Measurements from ENCODE around the gene STPG2. TPM values are rescaled to one million over a fixed set of nuclear protein-coding genes. Genes with fewer than 3 reads are reported as not detected.

Gene STPG2
- total and polyA plus RNA-seq, 5 donors from 2014 or later: 0.32 to 0.39 TPM; not detected in 3

DNA sequence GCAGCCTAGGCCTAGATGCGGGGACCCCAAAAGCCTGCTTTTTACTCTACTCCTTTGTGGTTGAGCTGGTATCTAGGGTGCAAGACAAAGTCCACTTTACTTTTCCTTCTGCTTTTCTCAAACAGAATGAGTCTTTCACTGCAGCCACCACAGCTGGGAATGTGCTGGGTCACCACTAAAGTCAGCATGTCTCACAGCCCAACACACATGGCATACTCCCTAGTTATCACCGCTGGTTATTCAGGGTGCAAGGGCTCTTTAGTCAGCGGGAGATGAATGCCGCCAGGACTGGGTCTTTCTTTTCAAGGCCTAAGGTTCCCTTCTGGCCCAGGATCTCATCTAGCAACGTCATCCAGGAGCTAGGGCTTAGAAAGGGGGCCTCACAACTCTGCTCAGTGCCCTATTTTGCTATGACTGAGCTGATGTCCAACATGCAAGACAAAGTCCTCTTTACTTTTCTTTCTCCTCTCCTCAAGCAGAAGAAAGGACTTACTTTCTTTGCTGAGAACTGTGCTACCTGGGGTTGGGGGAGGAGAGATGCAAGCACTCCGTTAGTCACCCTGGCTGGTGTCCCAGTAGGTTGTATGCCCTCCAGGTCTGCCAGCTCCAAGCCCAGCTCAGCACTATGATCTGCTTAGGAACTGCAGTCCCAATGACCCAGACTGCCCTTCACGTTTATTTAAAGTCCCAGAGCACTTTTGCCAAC, 22.9 kb upstream of the STPG2 start:
- no peak overlapping the region for H3K27ac ChIP-seq (ENCODE audit: insufficient read depth, low read length, poor library complexity, severe bottlenecking)
- no peak for DNase-seq
- H3K4me1 ChIP-seq (ENCODE audit: control insufficient read depth, insufficient read depth, low read length, poor library complexity, severe bottlenecking): no peaks in the 10 kb centered on the region
- no peaks in the 10 kb centered on the region for H3K36me3 Mint-ChIP-seq
- H3K9me3 ChIP-seq (ENCODE audit: control insufficient read depth in 2 of 2, low read length in 2 of 2): no peaks in the 10 kb centered on the region
- H3K4me3 Mint-ChIP-seq: no peak overlapping the region
- no peaks in the 10 kb centered on the region for H3K36me3 ChIP-seq (ENCODE audit: control insufficient read depth, insufficient read depth, low read length)
- H3K27me3 Mint-ChIP-seq: peaks cover 8% of the 10 kb centered on the region
- ATAC-seq (ENCODE audit: low read depth in 2 of 2): no peak
- peaks cover 0 to 4% (median 1%) of the 10 kb centered on the region in 7 donors for H3K9me3 Mint-ChIP-seq
- no peak overlapping the region for H3K27ac Mint-ChIP-seq
- H3K4me1 Mint-ChIP-seq: no peaks in the 10 kb centered on the region
- no peaks in the 10 kb centered on the region for H3K27me3 ChIP-seq (ENCODE audit: control insufficient read depth, insufficient read depth, low read length)
- H3K4me3 ChIP-seq (ENCODE audit: low read depth, low read length): no peak overlapping the region

DNA sequence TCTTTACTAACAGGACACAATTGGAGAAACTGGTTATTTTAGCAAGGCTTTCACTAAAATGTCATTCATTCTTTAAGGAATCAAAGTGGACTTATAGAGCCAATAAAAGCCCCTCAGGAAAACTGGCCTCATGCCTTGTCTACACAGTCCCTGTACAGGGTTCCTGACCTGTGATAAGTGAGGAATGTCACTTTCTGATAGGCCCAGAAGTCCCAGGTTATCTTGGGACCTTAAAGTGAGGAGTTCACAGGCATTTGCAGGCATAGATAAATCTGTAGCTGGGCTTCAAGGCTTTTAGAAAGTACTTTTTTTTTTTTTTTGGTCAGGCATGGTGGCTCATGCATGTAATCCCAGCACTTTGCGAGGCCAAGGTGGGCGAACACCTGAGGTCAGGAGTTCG, 19.4 kb upstream of the STPG2 start:
- ATAC-seq (ENCODE audit: low read depth in 2 of 2) (no peak), DNase-seq (no peak)
- Mint-ChIP-seq H3K9me3 (peaks cover 0 to 4% (median 2%) of the 10 kb centered on the region in 7 donors), H3K4me1 (no peaks in the 10 kb centered on the region), H3K27me3 (peaks cover 11% of the 10 kb centered on the region), H3K27ac (no peak overlapping the region), H3K36me3 (no peaks in the 10 kb centered on the region), H3K4me3 (no peak overlapping the region)
- no peaks in the 10 kb centered on the region for H3K4me1 ChIP-seq (ENCODE audit: control insufficient read depth, insufficient read depth, low read length, poor library complexity, severe bottlenecking)
- no peaks in the 10 kb centered on the region for H3K27me3 ChIP-seq (ENCODE audit: control insufficient read depth, insufficient read depth, low read length)
- no peaks in the 10 kb centered on the region for H3K36me3 ChIP-seq (ENCODE audit: control insufficient read depth, insufficient read depth, low read length)
- no peak overlapping the region for H3K4me3 ChIP-seq (ENCODE audit: low read depth, low read length)
- no peak overlapping the region for H3K27ac ChIP-seq (ENCODE audit: insufficient read depth, low read length, poor library complexity, severe bottlenecking)
- H3K9me3 ChIP-seq (ENCODE audit: control insufficient read depth in 2 of 2, low read length in 2 of 2): no peaks in the 10 kb centered on the region

DNA sequence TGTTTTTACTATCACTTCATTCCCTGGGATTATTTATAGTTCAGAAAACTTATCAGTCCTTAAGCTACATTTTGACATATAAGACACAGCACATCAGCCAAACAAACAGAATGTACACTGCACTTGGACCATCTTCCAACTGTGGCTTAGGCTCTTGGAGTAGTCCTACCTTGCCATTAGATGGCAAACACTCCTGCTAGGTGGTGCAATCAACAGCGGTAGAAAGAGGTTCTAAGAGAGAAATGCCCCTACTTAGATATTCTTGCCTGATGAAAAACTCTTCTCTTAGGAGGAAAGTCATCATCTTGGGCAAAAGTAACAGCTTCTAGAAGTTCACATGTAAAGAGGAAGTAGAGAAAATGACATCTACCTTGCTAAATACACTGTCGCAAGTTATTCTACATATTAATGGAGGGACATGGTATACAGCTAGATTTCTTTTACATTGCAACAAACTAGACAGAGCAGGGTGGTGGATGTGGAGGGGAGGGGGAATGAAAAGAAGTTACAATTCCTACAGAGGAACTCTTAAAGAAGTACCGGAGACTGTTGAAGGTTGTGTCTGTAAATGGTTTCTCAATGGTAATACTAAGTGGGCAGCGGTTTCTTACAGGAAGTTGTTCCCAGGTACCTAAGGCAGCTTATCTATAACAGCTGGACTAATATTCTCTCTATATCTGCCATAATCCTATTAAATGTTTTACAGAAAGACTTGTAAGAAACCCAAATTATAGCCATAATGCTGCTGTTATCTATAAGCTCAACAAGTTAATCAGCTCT, 8.1 kb upstream of the STPG2 start:
- H3K9me3 Mint-ChIP-seq: peaks cover 0 to 2% (median 0%) of the 10 kb centered on the region in 7 donors
- peak overlapping the region in 1 of 4 donors; percentile 20 for H3K4me3 Mint-ChIP-seq
- peaks cover 22% of the 10 kb centered on the region for H3K4me1 ChIP-seq (ENCODE audit: control insufficient read depth, insufficient read depth, low read length, poor library complexity, severe bottlenecking)
- ATAC-seq (ENCODE audit: low read depth in 2 of 2) (no peak), DNase-seq (peak in 1 of 3 donors; percentile 5)
- H3K27me3 ChIP-seq (ENCODE audit: control insufficient read depth, insufficient read depth, low read length): no peaks in the 10 kb centered on the region
- peaks cover 13 to 17% (median 13%) of the 10 kb centered on the region in 4 donors for H3K4me1 Mint-ChIP-seq
- no peak overlapping the region for H3K4me3 ChIP-seq (ENCODE audit: low read depth, low read length)
- no peaks in the 10 kb centered on the region for H3K36me3 ChIP-seq (ENCODE audit: control insufficient read depth, insufficient read depth, low read length)
- no peaks in the 10 kb centered on the region for H3K9me3 ChIP-seq (ENCODE audit: control insufficient read depth in 2 of 2, low read length in 2 of 2)
- no peaks in the 10 kb centered on the region for H3K36me3 Mint-ChIP-seq
- H3K27me3 Mint-ChIP-seq: no peaks in the 10 kb centered on the region
- no peak overlapping the region for H3K27ac Mint-ChIP-seq
- H3K27ac ChIP-seq (ENCODE audit: insufficient read depth, low read length, poor library complexity, severe bottlenecking): no peak overlapping the region

DNA sequence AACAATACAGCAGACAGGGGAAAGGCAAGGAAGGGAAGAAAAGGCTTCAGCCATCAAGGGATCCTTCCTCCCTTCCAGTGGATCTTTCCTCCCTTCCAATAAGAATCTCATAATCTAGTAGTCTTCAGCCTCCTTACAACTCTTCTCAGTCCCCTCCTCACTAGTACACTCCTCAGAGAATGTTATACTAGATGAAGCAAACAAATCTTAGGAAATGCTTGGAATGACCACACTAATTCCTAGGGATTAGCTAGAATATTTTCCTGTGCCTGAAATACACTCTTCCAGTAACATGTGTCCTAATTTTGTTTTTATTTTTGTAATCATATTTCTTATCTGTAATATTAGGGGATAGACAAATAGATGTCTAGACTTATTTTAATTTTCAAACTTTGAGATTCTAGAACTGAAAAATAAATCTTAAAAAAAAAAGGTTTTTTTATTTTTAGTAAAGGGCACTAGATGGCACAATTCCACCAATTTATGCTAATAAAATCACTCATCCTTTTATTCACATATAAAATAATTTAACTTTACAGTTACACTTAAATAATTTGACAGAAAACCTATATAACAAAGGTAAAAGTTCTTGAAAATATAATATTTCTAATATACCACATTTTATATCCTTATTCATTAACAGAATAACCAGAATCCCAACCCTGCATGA, 7.0 kb upstream of the STPG2 start:
- ATAC-seq (ENCODE audit: low read depth in 2 of 2): no peak
- Mint-ChIP-seq H3K4me1 (peaks cover 13 to 17% (median 13%) of the 10 kb centered on the region in 4 donors), H3K9me3 (peaks cover 0 to 2% (median 0%) of the 10 kb centered on the region in 7 donors), H3K27me3 (no peaks in the 10 kb centered on the region), H3K4me3 (peak overlapping the region in 1 of 4 donors; percentile 38), H3K36me3 (no peaks in the 10 kb centered on the region), H3K27ac (no peak overlapping the region)
- Histone ChIP-seq H3K27ac (ENCODE audit: insufficient read depth, low read length, poor library complexity, severe bottlenecking) (no peak overlapping the region), H3K4me3 (ENCODE audit: low read depth, low read length) (no peak overlapping the region), H3K4me1 (ENCODE audit: control insufficient read depth, insufficient read depth, low read length, poor library complexity, severe bottlenecking) (peaks cover 22% of the 10 kb centered on the region), H3K36me3 (ENCODE audit: control insufficient read depth, insufficient read depth, low read length) (no peaks in the 10 kb centered on the region), H3K27me3 (ENCODE audit: control insufficient read depth, insufficient read depth, low read length) (no peaks in the 10 kb centered on the region), H3K9me3 (ENCODE audit: control insufficient read depth in 2 of 2, low read length in 2 of 2) (no peaks in the 10 kb centered on the region)
- DNase-seq: peak in 2 of 3 donors; percentile 13 to 33

DNA sequence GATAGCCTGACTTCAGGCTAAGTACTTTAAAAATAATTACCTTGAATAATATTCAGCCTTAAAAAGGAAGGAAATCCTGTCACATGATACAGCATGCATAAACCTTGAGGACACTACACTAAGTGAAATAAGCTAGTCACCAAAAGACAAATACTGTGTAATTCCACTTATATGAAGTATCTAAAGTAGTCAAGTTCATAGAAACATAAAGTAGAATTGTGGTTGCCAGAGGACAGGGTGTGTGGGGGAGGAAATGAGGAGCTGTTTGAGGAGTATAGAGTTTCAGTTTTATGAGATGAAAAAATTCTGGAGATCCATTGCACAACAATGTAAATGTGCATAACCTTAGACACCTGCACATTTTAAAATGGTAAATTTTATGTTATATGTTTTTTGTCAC, 5.6 kb upstream of the STPG2 start:
- peak; percentile 73 to 80 for ATAC-seq (ENCODE audit: low read depth in 2 of 2)
- no peaks in the 10 kb centered on the region for H3K9me3 ChIP-seq (ENCODE audit: control insufficient read depth in 2 of 2, low read length in 2 of 2)
- Mint-ChIP-seq H3K27ac (peak overlapping the region in 1 of 3 donors; percentile 25), H3K27me3 (no peaks in the 10 kb centered on the region), H3K9me3 (peaks cover 0 to 5% (median 0%) of the 10 kb centered on the region in 7 donors), H3K36me3 (no peaks in the 10 kb centered on the region), H3K4me3 (peak overlapping the region in 2 of 4 donors; percentile 10 to 66), H3K4me1 (peaks cover 13 to 26% (median 17%) of the 10 kb centered on the region in 4 donors)
- H3K27me3 ChIP-seq (ENCODE audit: control insufficient read depth, insufficient read depth, low read length): no peaks in the 10 kb centered on the region
- peak overlapping the region; percentile 29 for H3K27ac ChIP-seq (ENCODE audit: insufficient read depth, low read length, poor library complexity, severe bottlenecking)
- DNase-seq: peak in 2 of 3 donors; percentile 13 to 67
- H3K36me3 ChIP-seq (ENCODE audit: control insufficient read depth, insufficient read depth, low read length): no peaks in the 10 kb centered on the region
- peak overlapping the region; percentile 49 for H3K4me3 ChIP-seq (ENCODE audit: low read depth, low read length)
- H3K4me1 ChIP-seq (ENCODE audit: control insufficient read depth, insufficient read depth, low read length, poor library complexity, severe bottlenecking): peaks cover 27% of the 10 kb centered on the region

DNA sequence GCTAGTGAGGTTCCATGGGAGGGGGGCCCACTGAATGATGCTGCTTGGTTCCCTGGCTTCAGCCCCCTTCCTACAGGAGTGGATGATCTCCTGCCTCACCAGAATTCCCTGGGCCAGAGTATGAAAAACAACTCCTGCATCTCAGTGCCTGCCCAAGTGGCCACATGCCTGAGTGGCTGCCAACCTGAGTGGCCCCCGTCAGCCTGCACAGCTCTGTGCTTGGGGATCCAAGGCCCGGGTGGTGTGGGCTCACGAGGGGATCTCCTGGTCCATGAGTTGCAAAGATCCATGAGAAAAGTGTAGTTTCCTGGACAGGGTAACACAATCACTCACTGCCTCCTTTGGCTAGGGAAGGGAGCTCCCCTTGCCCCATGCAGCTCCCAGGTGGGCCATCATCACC, 17.1 kb downstream of the STPG2 start:
- ATAC-seq (ENCODE audit: low read depth in 2 of 2) (no peak), DNase-seq (no peak)
- H3K4me3 ChIP-seq (ENCODE audit: low read depth, low read length): no peak overlapping the region
- no peaks in the 10 kb centered on the region for H3K9me3 ChIP-seq (ENCODE audit: control insufficient read depth in 2 of 2, low read length in 2 of 2)
- H3K27ac ChIP-seq (ENCODE audit: insufficient read depth, low read length, poor library complexity, severe bottlenecking): no peak overlapping the region
- Mint-ChIP-seq H3K27me3 (peaks cover 13% of the 10 kb centered on the region), H3K9me3 (peaks cover 0 to 16% (median 3%) of the 10 kb centered on the region in 7 donors), H3K4me1 (no peaks in the 10 kb centered on the region), H3K4me3 (no peak overlapping the region), H3K27ac (no peak overlapping the region), H3K36me3 (no peaks in the 10 kb centered on the region)
- H3K27me3 ChIP-seq (ENCODE audit: control insufficient read depth, insufficient read depth, low read length): no peaks in the 10 kb centered on the region
- no peaks in the 10 kb centered on the region for H3K36me3 ChIP-seq (ENCODE audit: control insufficient read depth, insufficient read depth, low read length)
- no peaks in the 10 kb centered on the region for H3K4me1 ChIP-seq (ENCODE audit: control insufficient read depth, insufficient read depth, low read length, poor library complexity, severe bottlenecking)

DNA sequence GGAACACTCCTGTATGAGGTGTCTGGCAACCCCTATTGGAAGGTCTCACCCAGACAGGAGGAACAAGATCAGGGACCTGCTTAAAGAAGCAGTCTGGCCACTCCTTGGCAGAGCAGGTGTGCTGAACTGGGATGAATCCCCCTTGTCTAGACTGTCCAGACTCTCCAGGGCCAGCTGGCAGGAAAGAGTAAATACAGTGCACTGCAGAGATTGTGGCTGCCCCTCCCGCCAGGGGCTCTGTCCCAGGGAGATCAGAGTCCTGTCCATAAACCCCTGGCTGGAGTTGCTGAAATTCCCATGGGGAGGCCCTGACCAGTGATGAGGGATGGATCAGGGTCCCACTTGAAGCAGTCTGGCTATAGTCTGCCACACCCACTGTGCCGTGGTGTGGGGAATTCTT, 17.7 kb downstream of the STPG2 start:
- no peaks in the 10 kb centered on the region for H3K4me1 Mint-ChIP-seq
- DNase-seq: no peak
- Histone ChIP-seq H3K4me1 (ENCODE audit: control insufficient read depth, insufficient read depth, low read length, poor library complexity, severe bottlenecking) (no peaks in the 10 kb centered on the region), H3K27ac (ENCODE audit: insufficient read depth, low read length, poor library complexity, severe bottlenecking) (no peak overlapping the region), H3K36me3 (ENCODE audit: control insufficient read depth, insufficient read depth, low read length) (no peaks in the 10 kb centered on the region), H3K9me3 (ENCODE audit: control insufficient read depth in 2 of 2, low read length in 2 of 2) (no peaks in the 10 kb centered on the region), H3K27me3 (ENCODE audit: control insufficient read depth, insufficient read depth, low read length) (no peaks in the 10 kb centered on the region), H3K4me3 (ENCODE audit: low read depth, low read length) (no peak overlapping the region)
- H3K36me3 Mint-ChIP-seq: no peaks in the 10 kb centered on the region
- H3K27ac Mint-ChIP-seq: no peak overlapping the region
- H3K27me3 Mint-ChIP-seq: peaks cover 11% of the 10 kb centered on the region
- H3K4me3 Mint-ChIP-seq: no peak overlapping the region
- H3K9me3 Mint-ChIP-seq: peaks cover 0 to 16% (median 4%) of the 10 kb centered on the region in 7 donors
- ATAC-seq (ENCODE audit: low read depth in 2 of 2): no peak
